Measurements from ENCODE around the gene LIM2.

LIM2 gene

GRCh38 chr19:51337141-51337860 is 50.5 kb downstream of the LIM2 start:
- WGBS (ENCODE audit: extremely low coverage, insufficient coverage, insufficient read length), result no CpG with 5 or more reads among the region's 13 CpGs

DNA sequence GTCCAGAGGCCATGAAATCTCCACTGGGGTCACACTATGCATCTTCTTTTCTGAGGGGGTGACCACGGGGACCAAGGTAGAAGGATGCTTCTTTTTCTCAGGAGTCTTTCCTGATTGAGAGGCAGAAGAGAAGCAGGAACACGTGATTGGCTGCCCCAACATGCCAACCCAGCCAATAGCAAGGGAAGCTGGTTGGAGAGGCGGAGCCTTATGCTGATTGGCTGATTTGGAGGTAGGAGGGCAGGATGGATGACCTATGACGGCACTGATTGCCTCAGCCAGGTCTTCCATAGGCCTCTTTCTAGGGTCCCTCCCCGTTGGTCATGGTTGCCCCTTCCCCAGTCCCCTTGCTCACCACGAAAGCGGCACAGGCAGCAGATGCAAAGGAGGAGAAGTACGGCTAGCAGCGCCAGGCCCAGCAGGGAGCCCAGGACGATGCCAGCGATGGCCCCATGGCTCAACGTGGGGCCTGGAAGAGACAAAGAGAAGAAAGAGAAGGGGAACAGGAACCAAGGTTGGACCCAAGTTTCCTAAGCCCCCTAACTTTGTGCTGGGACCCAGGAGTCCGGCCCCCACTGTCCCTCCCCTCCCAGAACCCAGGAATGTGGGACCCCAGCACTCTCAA is 53.8 kb downstream of the LIM2 start:
- H3K9me3 ChIP-seq (ENCODE audit: insufficient read depth, low read depth, low read length), result no peaks in the 10 kb centered on the region
- no peak overlapping the region for H2BK120ac ChIP-seq (ENCODE audit: insufficient read depth, low read length, poor library complexity)
- no peak overlapping the region for H2BK5ac ChIP-seq (ENCODE audit: low read depth, low read length, poor library complexity)
- H3K23ac ChIP-seq (ENCODE audit: low read length), result no peak overlapping the region
- H3K18ac ChIP-seq (ENCODE audit: low read length), result no peak overlapping the region
- no peaks in the 10 kb centered on the region for H3K4me1 ChIP-seq (ENCODE audit: control insufficient read depth in 1 of 2, insufficient read depth in 2 of 2, low read length in 2 of 2)
- H4K8ac ChIP-seq (ENCODE audit: low read depth, low read length), result no peak overlapping the region
- H4K91ac ChIP-seq (ENCODE audit: low read depth, low read length), result no peak overlapping the region
- H3K79me1 ChIP-seq (ENCODE audit: low read length), result no peaks in the 10 kb centered on the region
- no peaks in the 10 kb centered on the region for H3K36me3 ChIP-seq (ENCODE audit: control insufficient read depth in 1 of 2, insufficient read depth in 2 of 2, low read length in 2 of 2)
- no peak overlapping the region for H3K4me3 ChIP-seq (ENCODE audit: low read depth, low read length)
- no peak overlapping the region for H2AFZ ChIP-seq (ENCODE audit: insufficient read depth, low read length, poor library complexity)
- H3K14ac ChIP-seq (ENCODE audit: low read length), result no peak overlapping the region
- H3K79me2 ChIP-seq (ENCODE audit: control insufficient read depth, insufficient read depth, low read length, poor library complexity), result no peaks in the 10 kb centered on the region
- DNase-seq, result no peak
- no CpG with 5 or more reads among the region's 13 CpGs for WGBS (ENCODE audit: extremely low coverage, insufficient coverage, insufficient read length)
- no peak overlapping the region for H4K12ac ChIP-seq (ENCODE audit: low read depth, low read length)
- no peak overlapping the region for H2AK5ac ChIP-seq (ENCODE audit: low read length)
- no peak overlapping the region for H3K4ac ChIP-seq (ENCODE audit: low read depth, low read length)
- H3K27ac ChIP-seq (ENCODE audit: low read depth, low read length), result no peak overlapping the region
- H3K4me2 ChIP-seq (ENCODE audit: low read length), result no peak overlapping the region
- H3K27me3 ChIP-seq (ENCODE audit: insufficient read depth, low read length), result no peaks in the 10 kb centered on the region
- no peak overlapping the region for H3K9ac ChIP-seq (ENCODE audit: low read length)
- H2BK12ac ChIP-seq (ENCODE audit: low read length), result no peak overlapping the region

More at GRCh38 chr19:51337141-51337860, 50.5 kb downstream of the LIM2 start:
- H3K4me1 ChIP-seq (ENCODE audit: control insufficient read depth in 1 of 2, insufficient read depth in 2 of 2, low read length in 2 of 2), result peaks cover 2 to 7% of the 10 kb centered on the region in 2 experiments
- H4K91ac ChIP-seq (ENCODE audit: low read depth, low read length), result no peak overlapping the region
- no peak overlapping the region for H3K4me2 ChIP-seq (ENCODE audit: low read length)
- no peaks in the 10 kb centered on the region for H3K79me2 ChIP-seq (ENCODE audit: control insufficient read depth, insufficient read depth, low read length, poor library complexity)
- H3K23ac ChIP-seq (ENCODE audit: low read length), result no peak overlapping the region
- no peaks in the 10 kb centered on the region for H3K36me3 ChIP-seq (ENCODE audit: control insufficient read depth in 1 of 2, insufficient read depth in 2 of 2, low read length in 2 of 2)
- peaks cover 7% of the 10 kb centered on the region for H3K79me1 ChIP-seq (ENCODE audit: low read length)
- no peak overlapping the region for H2BK5ac ChIP-seq (ENCODE audit: low read depth, low read length, poor library complexity)
- H2BK120ac ChIP-seq (ENCODE audit: insufficient read depth, low read length, poor library complexity), result no peak overlapping the region
- H2BK12ac ChIP-seq (ENCODE audit: low read length), result no peak overlapping the region
- H4K8ac ChIP-seq (ENCODE audit: low read depth, low read length), result no peak overlapping the region
- DNase-seq, result no peak
- H3K4me3 ChIP-seq (ENCODE audit: low read depth, low read length), result no peak overlapping the region
- no peak overlapping the region for H2AK5ac ChIP-seq (ENCODE audit: low read length)
- H3K18ac ChIP-seq (ENCODE audit: low read length), result no peak overlapping the region
- no peak overlapping the region for H2AFZ ChIP-seq (ENCODE audit: insufficient read depth, low read length, poor library complexity)
- no peak overlapping the region for H3K27ac ChIP-seq (ENCODE audit: low read depth, low read length)
- H3K14ac ChIP-seq (ENCODE audit: low read length), result no peak overlapping the region
- H3K9me3 ChIP-seq (ENCODE audit: insufficient read depth, low read depth, low read length), result no peaks in the 10 kb centered on the region
- no peak overlapping the region for H3K9ac ChIP-seq (ENCODE audit: low read length)
- H3K27me3 ChIP-seq (ENCODE audit: insufficient read depth, low read length), result peaks cover 9% of the 10 kb centered on the region
- H4K12ac ChIP-seq (ENCODE audit: low read depth, low read length), result no peak overlapping the region
- H3K4ac ChIP-seq (ENCODE audit: low read depth, low read length), result no peak overlapping the region

- WGBS (ENCODE audit: extremely low coverage, insufficient coverage, insufficient read length), result no CpG with 5 or more reads among the region's 6 CpGs
- no peak for DNase-seq
- Histone ChIP-seq H3K4me3 (ENCODE audit: low read depth, low read length) (no peak overlapping the region), H3K27ac (ENCODE audit: low read depth, low read length) (no peak overlapping the region), H3K9me3 (ENCODE audit: insufficient read depth, low read depth, low read length) (peaks cover 3% of the 10 kb centered on the region), H4K91ac (ENCODE audit: low read depth, low read length) (no peak overlapping the region), H3K23ac (ENCODE audit: low read length) (no peak overlapping the region), H2AK5ac (ENCODE audit: low read length) (no peak overlapping the region), H3K14ac (ENCODE audit: low read length) (no peak overlapping the region), H3K9ac (ENCODE audit: low read length) (no peak overlapping the region), H2AFZ (ENCODE audit: insufficient read depth, low read length, poor library complexity) (no peak overlapping the region), H3K4me1 (ENCODE audit: control insufficient read depth in 1 of 2, insufficient read depth in 2 of 2, low read length in 2 of 2) (no peaks in the 10 kb centered on the region), H2BK5ac (ENCODE audit: low read depth, low read length, poor library complexity) (no peak overlapping the region), H2BK12ac (ENCODE audit: low read length) (no peak overlapping the region), H3K4ac (ENCODE audit: low read depth, low read length) (no peak overlapping the region), H3K79me1 (ENCODE audit: low read length) (no peaks in the 10 kb centered on the region), H3K36me3 (ENCODE audit: control insufficient read depth in 1 of 2, insufficient read depth in 2 of 2, low read length in 2 of 2) (no peaks in the 10 kb centered on the region), H4K8ac (ENCODE audit: low read depth, low read length) (no peak overlapping the region), H2BK120ac (ENCODE audit: insufficient read depth, low read length, poor library complexity) (no peak overlapping the region), H3K79me2 (ENCODE audit: control insufficient read depth, insufficient read depth, low read length, poor library complexity) (no peaks in the 10 kb centered on the region), H3K18ac (ENCODE audit: low read length) (no peak overlapping the region), H3K27me3 (ENCODE audit: insufficient read depth, low read length) (no peaks in the 10 kb centered on the region), H3K4me2 (ENCODE audit: low read length) (no peak overlapping the region), H4K12ac (ENCODE audit: low read depth, low read length) (no peak overlapping the region)
Measured at GRCh38 chr19:51331716-51332115, 56.1 kb downstream of the LIM2 start.

DNA sequence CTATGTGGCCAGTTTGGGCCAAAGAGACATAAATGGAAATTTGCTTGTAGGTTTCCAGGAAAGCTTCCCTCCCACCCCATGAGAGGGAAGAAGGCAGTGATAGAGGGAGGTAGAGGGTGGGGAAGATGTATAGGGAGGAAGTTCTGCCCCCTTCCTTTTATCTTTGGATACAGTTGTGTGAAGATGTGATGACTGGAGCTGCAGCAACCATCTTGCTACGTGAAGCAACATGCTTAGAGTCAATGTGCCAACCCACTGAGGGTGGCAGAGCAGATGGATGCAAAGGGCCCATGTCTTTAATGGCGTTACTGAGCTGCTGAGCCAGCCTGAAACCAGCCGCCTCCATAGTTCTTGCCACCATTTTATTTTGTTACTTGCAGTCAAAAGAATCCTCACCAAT is 56.6 kb downstream of the LIM2 start:
- no peak overlapping the region for H4K91ac ChIP-seq (ENCODE audit: low read depth, low read length)
- no peak overlapping the region for H2AFZ ChIP-seq (ENCODE audit: insufficient read depth, low read length, poor library complexity)
- H3K9ac ChIP-seq (ENCODE audit: low read length), result no peak overlapping the region
- no peaks in the 10 kb centered on the region for H3K79me2 ChIP-seq (ENCODE audit: control insufficient read depth, insufficient read depth, low read length, poor library complexity)
- no peak overlapping the region for H2BK5ac ChIP-seq (ENCODE audit: low read depth, low read length, poor library complexity)
- no peaks in the 10 kb centered on the region for H3K27me3 ChIP-seq (ENCODE audit: insufficient read depth, low read length)
- H3K4me3 ChIP-seq (ENCODE audit: low read depth, low read length), result no peak overlapping the region
- peaks cover 3% of the 10 kb centered on the region for H3K9me3 ChIP-seq (ENCODE audit: insufficient read depth, low read depth, low read length)
- no peak overlapping the region for H3K27ac ChIP-seq (ENCODE audit: low read depth, low read length)
- H4K12ac ChIP-seq (ENCODE audit: low read depth, low read length), result no peak overlapping the region
- WGBS (ENCODE audit: extremely low coverage, insufficient coverage, insufficient read length), result no CpG with 5 or more reads among the region's 3 CpGs
- no peak for DNase-seq
- no peak overlapping the region for H3K23ac ChIP-seq (ENCODE audit: low read length)
- H3K4me2 ChIP-seq (ENCODE audit: low read length), result no peak overlapping the region
- no peak overlapping the region for H3K4ac ChIP-seq (ENCODE audit: low read depth, low read length)
- H4K8ac ChIP-seq (ENCODE audit: low read depth, low read length), result no peak overlapping the region
- no peak overlapping the region for H2AK5ac ChIP-seq (ENCODE audit: low read length)
- no peaks in the 10 kb centered on the region for H3K36me3 ChIP-seq (ENCODE audit: control insufficient read depth in 1 of 2, insufficient read depth in 2 of 2, low read length in 2 of 2)
- H3K79me1 ChIP-seq (ENCODE audit: low read length), result no peaks in the 10 kb centered on the region
- no peak overlapping the region for H3K14ac ChIP-seq (ENCODE audit: low read length)
- no peaks in the 10 kb centered on the region for H3K4me1 ChIP-seq (ENCODE audit: control insufficient read depth in 1 of 2, insufficient read depth in 2 of 2, low read length in 2 of 2)
- no peak overlapping the region for H3K18ac ChIP-seq (ENCODE audit: low read length)
- no peak overlapping the region for H2BK120ac ChIP-seq (ENCODE audit: insufficient read depth, low read length, poor library complexity)
- H2BK12ac ChIP-seq (ENCODE audit: low read length), result no peak overlapping the region
